CD14-positive monocyte (primary cell): ENCODE data around the gene ITGA11. TPM values are rescaled to one million over a fixed set of nuclear protein-coding genes. Genes with fewer than 3 reads are reported as not detected.

ENCODE experiments used
- DNase-seq, 3 donors: peaks; one replicate each; pipeline ENCODE4 v3.0.0-alpha.2; 2011 to 2022
- H2AFZ ChIP-seq: 2 replicates; pipeline ENCODE4 v1.6.0; 2012; ENCODE audit warnings: mild to moderate bottlenecking, low read depth, low read length, inconsistent platforms; ENCODE audit not compliant: insufficient read depth, poor library complexity, severe bottlenecking
- H3K27ac ChIP-seq, 2 donors: 1 replicate in 1 of 2; 2 replicates in 1 of 2; pipeline ENCODE4 v1.5.1; 2012 to 2013; ENCODE audit warnings: low read length in 2 of 2, control low read depth in 1 of 2, inconsistent platforms in 1 of 2, low read depth in 1 of 2, mild to moderate bottlenecking in 1 of 2
- H3K27me3 ChIP-seq, 2 donors: one replicate each; pipeline versions ENCODE4 v1.6.0 to v1.6.1; 2011 to 2013; ENCODE audit warnings: low read length in 2 of 2; ENCODE audit not compliant: control insufficient read depth in 2 of 2, insufficient read depth in 2 of 2
- H3K36me3 ChIP-seq, 2 donors: replicated peaks in 1 of 2; 1 replicate in 1 of 2; 2 replicates in 1 of 2; pipeline versions ENCODE4 v1.5.1 to v1.6.1; 2012 to 2013; ENCODE audit warnings: low read length in 2 of 2, control low read depth in 1 of 2, inconsistent platforms in 1 of 2, mild to moderate bottlenecking in 1 of 2; ENCODE audit not compliant: insufficient read depth in 2 of 2, control insufficient read depth in 1 of 2
- H3K4me1 ChIP-seq, 2 donors: 1 replicate in 1 of 2; 2 replicates in 1 of 2; pipeline versions ENCODE4 v1.5.1 to v1.6.1; 2012 to 2013; ENCODE audit warnings: low read length in 2 of 2, control low read depth in 1 of 2, inconsistent platforms in 1 of 2, mild to moderate bottlenecking in 1 of 2, moderate library complexity in 1 of 2; ENCODE audit not compliant: insufficient read depth in 2 of 2, control insufficient read depth in 1 of 2
- H3K4me2 ChIP-seq: replicated peaks from 2 replicates; pipeline ENCODE3; 2012; ENCODE audit warnings: low read length, moderate library complexity, mild to moderate bottlenecking; ENCODE audit not compliant: poor library complexity, severe bottlenecking; ENCODE audit errors: extremely low read depth
- H3K4me3 ChIP-seq, 3 experiments: fragments of 200-600 bp in 1 of 3; sonication (generic) in 1 of 3; replicated peaks in 1 of 3; 1 replicate in 2 of 3; 2 replicates in 1 of 3; pipeline ENCODE4 v1.5.1; 2011 to 2013; ENCODE audit warnings: low read length in 3 of 3, mild to moderate bottlenecking in 3 of 3, control low read depth in 2 of 3, low read depth in 2 of 3, inconsistent platforms in 1 of 3, moderate library complexity in 1 of 3
- H3K79me2 ChIP-seq: 2 replicates; pipeline ENCODE4 v1.6.0; 2012; ENCODE audit warnings: mild to moderate bottlenecking, control low read depth, inconsistent platforms, low read length, moderate library complexity; ENCODE audit not compliant: insufficient read depth
- H3K9ac ChIP-seq: 2 replicates; pipeline ENCODE4 v1.6.0; 2017; ENCODE audit warnings: low read length, mild to moderate bottlenecking; ENCODE audit not compliant: insufficient read depth, poor library complexity, severe bottlenecking
- H3K9me3 ChIP-seq, 2 donors: replicated peaks in 1 of 2; 1 replicate in 1 of 2; 2 replicates in 1 of 2; pipeline versions ENCODE4 v1.5.1 to v1.6.1; 2012 to 2013; ENCODE audit warnings: low read length in 2 of 2, control low read depth in 1 of 2; ENCODE audit not compliant: control insufficient read depth in 1 of 2, insufficient read depth in 1 of 2
- H4K20me1 ChIP-seq: 2 replicates; pipeline ENCODE4 v1.6.0; 2012; ENCODE audit warnings: mild to moderate bottlenecking, low read length, control low read depth, moderate library complexity; ENCODE audit not compliant: insufficient read depth
- H3K27ac Mint-ChIP-seq, 7 donors: one replicate each; pipeline ENCODE4 v1.8.0; 2020; ENCODE audit warnings: mild to moderate bottlenecking in 7 of 7, mixed read lengths in 7 of 7, moderate library complexity in 6 of 7, inconsistent platforms in 2 of 7
- H3K27me3 Mint-ChIP-seq, 3 donors: one replicate each; pipeline ENCODE4 v1.8.0; 2021 to 2022; ENCODE audit warnings: low read depth in 3 of 3, mild to moderate bottlenecking in 3 of 3, mixed read lengths in 3 of 3, moderate library complexity in 3 of 3, inconsistent platforms in 1 of 3
- H3K36me3 Mint-ChIP-seq, 2 donors: one replicate each; pipeline ENCODE4 v1.8.0; 2020; ENCODE audit warnings: mixed read lengths in 2 of 2, inconsistent platforms in 1 of 2, mild to moderate bottlenecking in 1 of 2
- H3K4me1 Mint-ChIP-seq: one replicate; pipeline ENCODE4 v1.8.0; 2020; ENCODE audit warnings: mild to moderate bottlenecking, mixed read lengths
- H3K4me3 Mint-ChIP-seq, 2 donors: one replicate each; pipeline ENCODE4 v1.8.0; 2020; ENCODE audit warnings: mild to moderate bottlenecking in 2 of 2, mixed read lengths in 2 of 2, moderate library complexity in 1 of 2
- H3K9me3 Mint-ChIP-seq, 7 donors: one replicate each; pipeline ENCODE4 v1.8.0; 2020 to 2022; ENCODE audit warnings: mixed read lengths in 7 of 7, mild to moderate bottlenecking in 6 of 7, moderate library complexity in 6 of 7, inconsistent platforms in 2 of 7
- WGBS: methylation state at CpG from one replicate; pipeline ENCODE4 v1.1.5; 2013; ENCODE audit warnings: missing lambda C conversion rate; ENCODE audit not compliant: insufficient coverage; 5-methylcytosine and 5-hydroxymethylcytosine counted together
- intact Hi-C, 2 donors: fragments of 100-400 bp; cut with micrococcal nuclease; formaldehyde crosslinking; loops; one replicate each; pipeline versions ENCODE4 v1.15.0 to v1.15.1; 2023
- polyA plus RNA-seq, 3 donors: library from polyadenylated mRNA; depleted of rRNA in 1 of 3; unstranded in 2 of 3; stranded (reverse) in 1 of 3; fragments of 300-500 nt in 2 of 3; fragments of >200 nt in 1 of 3; fragmentation: Illumina TruSeq in 2 of 3; gene quantifications; 1 replicate in 2 of 3; 2 replicates in 1 of 3; pipeline ENCODE4 v1.2.3, GENCODE V29; 2012 to 2021
- TF ChIP-seq, protein P1 (sequence below): fragments of 200-600 bp; IDR thresholded peaks from one replicate; pipeline ENCODE4 v1.8.0; 2022; ENCODE audit warnings: antibody characterized with exemption, mild to moderate bottlenecking

ITGA11 gene
- polyA plus RNA-seq, 3 donors: under 0.01 to 0.01 TPM; not detected in 1

DNA sequence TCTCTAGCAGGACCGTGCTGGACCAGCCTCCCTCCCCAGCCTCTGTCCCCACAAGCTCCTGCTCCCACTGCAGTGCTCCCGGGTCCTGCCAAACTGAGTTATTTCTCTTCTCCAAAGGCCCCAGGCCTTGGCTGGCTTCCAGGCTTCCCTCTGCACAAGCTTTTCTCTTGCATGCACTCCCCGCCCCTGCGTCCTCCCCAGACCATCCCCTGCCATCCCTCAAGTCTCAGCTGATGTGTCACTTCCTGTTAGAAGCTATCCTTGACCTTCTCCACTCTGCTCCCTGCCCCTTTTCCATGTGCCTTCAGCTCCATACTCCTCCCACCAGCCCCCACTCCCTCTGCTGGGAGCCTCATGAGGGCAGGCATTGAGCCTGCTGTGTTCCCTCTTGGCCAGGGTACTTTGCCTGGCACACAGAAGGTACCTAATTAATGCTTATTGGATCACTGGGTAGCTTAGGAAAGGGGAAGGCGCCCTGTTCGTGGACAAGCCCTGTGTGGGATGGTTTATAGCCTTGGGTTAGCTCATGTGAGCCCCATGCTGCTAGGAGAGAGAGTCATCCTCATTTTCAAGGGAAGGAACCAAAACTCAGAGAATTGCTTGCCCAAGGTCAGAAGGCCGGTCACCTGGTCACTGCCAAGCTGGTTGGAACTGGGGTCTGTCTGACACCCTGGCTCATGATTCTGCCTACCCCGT is 98.0 kb downstream of the ITGA11 start:
- Histone ChIP-seq H3K4me3 (no peak overlapping the region), H4K20me1 (no peaks in the 10 kb centered on the region), H3K9ac (no peak overlapping the region), H3K27ac (no peak overlapping the region), H3K27me3 (no peaks in the 10 kb centered on the region), H3K79me2 (no peaks in the 10 kb centered on the region), H2AFZ (peak overlapping the region; percentile 53), H3K4me2 (no peak overlapping the region), H3K4me1 (peaks cover 0 to 5% of the 10 kb centered on the region in 2 donors), H3K9me3 (no peaks in the 10 kb centered on the region), H3K36me3 (no peaks in the 10 kb centered on the region)
- intact Hi-C loops: no loop called here
- WGBS: 33% methylated on average over 7 of the region's 8 CpGs
- peak overlapping the region in 1 of 2 donors; percentile 9 for H3K4me3 Mint-ChIP-seq
- DNase-seq: peak in 2 of 3 donors; percentile 12 to 37
- peak overlapping the region in 3 of 7 donors; percentile 7 to 55 (median 31) for H3K27ac Mint-ChIP-seq
- H3K36me3 Mint-ChIP-seq: no peaks in the 10 kb centered on the region
- H3K27me3 Mint-ChIP-seq: peaks cover 4 to 15% (median 10%) of the 10 kb centered on the region in 3 donors
- TF ChIP-seq, protein P1, sequence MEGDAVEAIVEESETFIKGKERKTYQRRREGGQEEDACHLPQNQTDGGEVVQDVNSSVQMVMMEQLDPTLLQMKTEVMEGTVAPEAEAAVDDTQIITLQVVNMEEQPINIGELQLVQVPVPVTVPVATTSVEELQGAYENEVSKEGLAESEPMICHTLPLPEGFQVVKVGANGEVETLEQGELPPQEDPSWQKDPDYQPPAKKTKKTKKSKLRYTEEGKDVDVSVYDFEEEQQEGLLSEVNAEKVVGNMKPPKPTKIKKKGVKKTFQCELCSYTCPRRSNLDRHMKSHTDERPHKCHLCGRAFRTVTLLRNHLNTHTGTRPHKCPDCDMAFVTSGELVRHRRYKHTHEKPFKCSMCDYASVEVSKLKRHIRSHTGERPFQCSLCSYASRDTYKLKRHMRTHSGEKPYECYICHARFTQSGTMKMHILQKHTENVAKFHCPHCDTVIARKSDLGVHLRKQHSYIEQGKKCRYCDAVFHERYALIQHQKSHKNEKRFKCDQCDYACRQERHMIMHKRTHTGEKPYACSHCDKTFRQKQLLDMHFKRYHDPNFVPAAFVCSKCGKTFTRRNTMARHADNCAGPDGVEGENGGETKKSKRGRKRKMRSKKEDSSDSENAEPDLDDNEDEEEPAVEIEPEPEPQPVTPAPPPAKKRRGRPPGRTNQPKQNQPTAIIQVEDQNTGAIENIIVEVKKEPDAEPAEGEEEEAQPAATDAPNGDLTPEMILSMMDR: no peak
- H3K9me3 Mint-ChIP-seq: peaks cover 0 to 2% (median 0%) of the 10 kb centered on the region in 7 donors
- H3K4me1 Mint-ChIP-seq: peaks cover 10% of the 10 kb centered on the region

GRCh38 chr15:68332266-68332665 is 99.7 kb downstream of the ITGA11 start:
- no peak overlapping the region for H3K27ac ChIP-seq
- no peaks in the 10 kb centered on the region for H3K36me3 ChIP-seq
- no peak for DNase-seq
- H3K4me1 ChIP-seq: peaks cover under 1 to 6% of the 10 kb centered on the region in 2 donors
- no peaks in the 10 kb centered on the region for H3K27me3 ChIP-seq
- Mint-ChIP-seq H3K36me3 (no peaks in the 10 kb centered on the region), H3K27me3 (peaks cover 6 to 15% (median 10%) of the 10 kb centered on the region in 3 donors), H3K27ac (no peak overlapping the region), H3K4me1 (peaks cover 12% of the 10 kb centered on the region), H3K9me3 (peaks cover 0 to 2% (median 0%) of the 10 kb centered on the region in 7 donors), H3K4me3 (no peak overlapping the region)
- WGBS: 93% methylated on average over 8 of the region's 21 CpGs
- intact Hi-C loops: no loop called here
- H3K79me2 ChIP-seq: no peaks in the 10 kb centered on the region
- H3K9ac ChIP-seq: no peak overlapping the region
- H2AFZ ChIP-seq: no peak overlapping the region
- H4K20me1 ChIP-seq: no peaks in the 10 kb centered on the region
- H3K9me3 ChIP-seq: no peaks in the 10 kb centered on the region
- no peak overlapping the region for H3K4me3 ChIP-seq
- no peak overlapping the region for H3K4me2 ChIP-seq
- TF ChIP-seq, protein P1: no peak
